22Rv1 (cell line): ENCODE results near the gene CAMTA1.

Source experiments
- ZFX ChIP-seq: fragments of 450-650 bp; IDR thresholded peaks from 2 replicates; pipeline ENCODE4 v1.6.1; 2017; ENCODE audit warnings: antibody characterized with exemption, borderline replicate concordance
- TF ChIP-seq, protein P1 (sequence below): fragments of 450-650 bp; IDR thresholded peaks from 2 replicates; pipeline ENCODE4 v1.5.1; 2017; ENCODE audit warnings: mild to moderate bottlenecking

DNA sequence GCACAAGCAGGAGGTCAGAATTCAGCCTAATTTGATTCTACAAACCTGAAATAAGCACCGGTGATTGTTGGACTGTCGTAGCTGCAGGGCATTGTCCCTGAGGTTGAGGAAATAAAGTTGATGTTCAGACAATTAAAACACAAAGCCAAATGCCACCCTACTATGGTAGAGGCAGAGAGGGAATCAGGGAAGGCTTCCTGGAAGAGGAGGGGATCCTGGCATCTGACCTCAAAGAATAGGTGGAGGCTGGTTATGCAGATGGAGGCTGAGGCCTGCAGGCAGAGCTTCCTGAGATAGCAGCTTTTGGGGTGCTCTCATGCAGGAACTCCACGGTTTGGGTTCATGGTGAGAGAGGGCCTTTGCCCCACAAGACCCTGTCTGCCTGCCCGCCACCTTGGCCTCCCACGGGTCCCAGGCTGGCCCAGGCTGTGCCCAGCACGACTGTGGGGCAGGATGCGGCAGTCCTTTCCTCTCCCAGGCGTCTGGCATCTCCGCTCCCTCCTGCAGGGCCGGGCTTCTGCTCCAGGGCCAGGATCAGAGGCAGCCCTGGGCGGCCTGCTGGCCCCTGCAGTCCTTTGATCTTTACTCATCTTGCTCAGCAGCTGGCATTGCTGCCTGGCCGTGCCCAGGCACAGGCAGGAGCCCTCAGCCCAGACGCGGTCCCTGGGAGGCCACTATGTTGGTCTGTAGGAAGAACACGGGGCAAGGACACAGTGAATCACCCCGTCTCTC lies 851.7 kb downstream of the CAMTA1 start:
- TF ChIP-seq, protein P1, sequence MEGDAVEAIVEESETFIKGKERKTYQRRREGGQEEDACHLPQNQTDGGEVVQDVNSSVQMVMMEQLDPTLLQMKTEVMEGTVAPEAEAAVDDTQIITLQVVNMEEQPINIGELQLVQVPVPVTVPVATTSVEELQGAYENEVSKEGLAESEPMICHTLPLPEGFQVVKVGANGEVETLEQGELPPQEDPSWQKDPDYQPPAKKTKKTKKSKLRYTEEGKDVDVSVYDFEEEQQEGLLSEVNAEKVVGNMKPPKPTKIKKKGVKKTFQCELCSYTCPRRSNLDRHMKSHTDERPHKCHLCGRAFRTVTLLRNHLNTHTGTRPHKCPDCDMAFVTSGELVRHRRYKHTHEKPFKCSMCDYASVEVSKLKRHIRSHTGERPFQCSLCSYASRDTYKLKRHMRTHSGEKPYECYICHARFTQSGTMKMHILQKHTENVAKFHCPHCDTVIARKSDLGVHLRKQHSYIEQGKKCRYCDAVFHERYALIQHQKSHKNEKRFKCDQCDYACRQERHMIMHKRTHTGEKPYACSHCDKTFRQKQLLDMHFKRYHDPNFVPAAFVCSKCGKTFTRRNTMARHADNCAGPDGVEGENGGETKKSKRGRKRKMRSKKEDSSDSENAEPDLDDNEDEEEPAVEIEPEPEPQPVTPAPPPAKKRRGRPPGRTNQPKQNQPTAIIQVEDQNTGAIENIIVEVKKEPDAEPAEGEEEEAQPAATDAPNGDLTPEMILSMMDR = no peak
- no peak for TF ChIP-seq ZFX
